Astrocyte (in vitro differentiated cells and primary cell): Measurements from ENCODE around the gene TOB1.

ENCODE experiments used
- CTCF ChIP-seq: IDR thresholded peaks from 2 replicates; pipeline ENCODE4 v1.5.1; 2011; ENCODE audit warnings: low read depth, mild to moderate bottlenecking, inconsistent platforms, low read length, moderate library complexity; ENCODE audit not compliant: insufficient read depth
- EZH2 ChIP-seq: IDR thresholded peaks from 2 replicates; pipeline ENCODE4 v1.6.1; 2012; ENCODE audit warnings: mild to moderate bottlenecking, low read length, inconsistent platforms; ENCODE audit not compliant: insufficient read depth

DNA sequence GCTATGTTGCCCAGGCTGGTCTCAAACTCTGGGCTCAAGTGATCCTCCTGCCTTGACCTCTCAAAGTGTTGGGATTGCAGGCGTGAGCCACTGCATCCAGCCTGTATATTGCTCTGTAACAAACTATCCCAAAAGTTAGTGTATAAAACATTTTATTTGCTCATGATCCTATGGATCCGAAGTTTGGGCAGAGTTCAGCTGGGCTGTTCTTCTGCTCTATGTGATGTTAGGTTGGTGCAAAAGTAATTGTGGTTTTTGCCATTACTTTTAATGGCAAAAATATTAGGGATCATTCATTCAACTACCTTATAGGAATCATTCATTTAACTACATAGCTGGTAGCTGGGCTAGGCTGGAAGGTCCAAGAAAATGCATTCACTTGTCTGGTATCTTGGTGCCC is 43.6 kb downstream of the TOB1 start:
- TF ChIP-seq EZH2 (no peak), CTCF (no peak)
